ENCODE data around the gene GDPD5. TPM values are rescaled to one million over a fixed set of nuclear protein-coding genes. Genes with fewer than 3 reads are reported as not detected.

GDPD5 gene
- total and polyA plus RNA-seq, 9 of the 15 experiments (the other 6 are each of a cell fraction or from before 2014, with no cell fraction given), result 0.32 to 27.3 (median 8.0) TPM

GRCh38 chr11:75516886-75517285 lies 8.9 kb downstream of the GDPD5 start:
- Histone ChIP-seq H3K9me1 (ENCODE audit: control insufficient read depth, insufficient read depth, low read length) (no peaks in the 10 kb centered on the region), H3K36me3 (ENCODE audit: control insufficient read depth, insufficient read depth, low read length) (no peaks in the 10 kb centered on the region), H3K27ac (ENCODE audit: extremely low read depth, low read depth, low read length) (no peak overlapping the region), H3K4me3 (no peak overlapping the region), H3K9me3 (replicated peaks; ENCODE audit: control insufficient read depth, insufficient read depth, low read depth, low read length) (no peaks in the 10 kb centered on the region), H3K4me1 (replicated peaks in 1 of 2; ENCODE audit: control insufficient read depth in 2 of 2, insufficient read depth in 2 of 2, low read length in 2 of 2) (peaks cover 10 to 33% of the 10 kb centered on the region in 2 experiments), H4K20me1 (replicated peaks; ENCODE audit: control insufficient read depth, insufficient read depth, low read length) (no peaks in the 10 kb centered on the region; the same call in 1 of the 2 replicates), H3K27me3 (ENCODE audit: control insufficient read depth in 2 of 2, insufficient read depth in 2 of 2, low read length in 2 of 2) (no peaks in the 10 kb centered on the region), H3K9ac (ENCODE audit: insufficient read depth in 1 of 2, low read depth in 2 of 2, low read length in 2 of 2) (no peak overlapping the region; a peak in 1 of 4 replicates), H3K79me2 (ENCODE audit: control insufficient read depth, insufficient read depth, low read length) (no peaks in the 10 kb centered on the region), H3K4me2 (ENCODE audit: insufficient read depth, low read length) (no peak overlapping the region), H2AFZ (ENCODE audit: low read depth, low read length) (no peak overlapping the region)
- intact Hi-C loops (cut with micrococcal nuclease) (no loop called here), in situ Hi-C loops (cut with MboI) (no loop called here)
- DNase-seq (ENCODE audit: extremely low read depth in 1 of 4, low spot score in 3 of 4) (peak; percentile 44 to 68 (median 62)), FAIRE-seq (peak; percentile 65), ATAC-seq (peak; percentile 32)
- POLR2A ChIA-PET, result no interaction called here
- CTCF ChIA-PET (ENCODE audit: low intra/inter-chr PET ratio), result no interaction called here
- WGBS (ENCODE audit: insufficient coverage, low coverage, missing lambda C conversion rate), result 28% methylated on average over 7 of the region's 7 CpGs
- no TSS peak for BruUV-seq (replicated peaks)
- TF ChIP-seq CREB5 (CRISPR knock-in tag; IDR thresholded peaks at IDR 0.05), result no peak
- TF ChIP-seq KLF13 (tag; IDR thresholded peaks at IDR 0.05; ENCODE audit: borderline replicate concordance, low read depth), result no peak
- no peak for TF ChIP-seq U2AF1 (optimal IDR thresholded peaks at IDR 0.05; ENCODE audit: low read depth, low read length)
- no peak for TF ChIP-seq TCFL5 (CRISPR knock-in tag; conservative IDR thresholded peaks at IDR 0.05)
- TF ChIP-seq ZFP30 (CRISPR knock-in tag; IDR thresholded peaks at IDR 0.05; ENCODE audit: borderline replicate concordance), result peak; percentile 73; the same call in 1 of the 2 replicates
- no peak for TF ChIP-seq POLR3A (IDR thresholded peaks at IDR 0.05; ENCODE audit: borderline replicate concordance, extremely low read depth, insufficient read depth, insufficient read length)
- no peak for TF ChIP-seq RFX7 (CRISPR knock-in tag; IDR thresholded peaks at IDR 0.05)
- no peak for TF ChIP-seq EGR1 (conservative IDR thresholded peaks at IDR 0.05)
- no peak for TF ChIP-seq DIDO1 (tag; IDR thresholded peaks at IDR 0.05; ENCODE audit: low read depth)
- no peak for TF ChIP-seq ZZZ3 (IDR thresholded peaks at IDR 0.05)
- TF ChIP-seq CREM (IDR thresholded peaks at IDR 0.05; ENCODE audit: low read depth), result no peak
- TF ChIP-seq YY1 (IDR thresholded peaks at IDR 0.05; ENCODE audit: borderline replicate concordance in 1 of 3, control insufficient read depth in 1 of 3, extremely low read depth in 1 of 3, insufficient read depth in 3 of 3, insufficient read length in 1 of 3, insufficient replicate concordance in 2 of 3, low read depth in 1 of 3, low read length in 2 of 3), result no peak
- TF ChIP-seq NR0B1 (IDR thresholded peaks at IDR 0.05; ENCODE audit: partially characterized antibody), result no peak
- TF ChIP-seq MEF2A (IDR thresholded peaks at IDR 0.05; ENCODE audit: control insufficient read depth, low read depth, low read length), result no peak
- TF ChIP-seq SOX6 (IDR thresholded peaks at IDR 0.05), result peak; percentile 62; the same call in 1 of the 2 replicates
- TF ChIP-seq ARID4B (CRISPR knock-in tag; IDR thresholded peaks at IDR 0.05), result no peak
